HG02973 (cell line): ENCODE data around the gene DNMBP.
"Not testable (repeated sequence)": the region's sequence is repeated elsewhere in the genome, so short reads cannot be mapped to it uniquely, and the experiment has no call there.

ENCODE experiments used
- ATAC-seq: cut with Tn5 transposase; IDR thresholded peaks from one replicate; pipeline ENCODE4 v1.9.1; 2021; ENCODE audit warnings: moderate library complexity; ENCODE audit not compliant: unreplicated experiment

Gene DNMBP

DNA sequence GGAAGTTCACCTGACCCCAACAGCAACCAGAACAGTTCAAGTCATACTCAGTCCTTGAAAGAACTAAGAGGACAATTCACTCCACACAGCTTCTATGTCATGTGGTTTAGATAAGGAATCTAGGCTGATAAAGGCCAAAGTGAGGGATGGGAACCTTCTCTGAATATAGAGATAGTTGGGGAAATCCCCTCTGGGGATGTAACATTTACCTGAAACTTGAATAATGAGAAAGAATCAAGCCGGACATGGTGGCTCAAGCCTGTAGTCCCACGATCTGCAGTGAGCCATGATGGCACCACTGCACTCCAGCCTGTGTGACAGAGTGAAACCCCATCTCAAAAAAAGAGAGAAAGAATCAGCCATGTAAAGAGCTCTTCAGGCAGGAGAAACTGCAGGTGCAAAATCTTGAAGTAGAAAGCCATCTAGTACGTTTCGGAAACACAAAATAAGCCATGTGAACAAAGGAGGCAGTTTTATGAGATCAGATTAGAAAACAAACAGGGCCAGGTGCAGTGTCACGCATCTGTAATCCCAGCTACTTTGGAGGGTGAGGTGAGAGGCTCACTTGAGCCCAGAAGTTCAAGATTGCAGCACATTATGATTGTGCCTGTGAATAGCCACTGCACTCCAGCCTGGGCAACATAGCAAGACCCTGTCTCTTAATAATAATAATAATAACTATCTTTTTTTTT lies 4.5 kb upstream of the DNMBP start:
- ATAC-seq = peak; percentile 63

DNA sequence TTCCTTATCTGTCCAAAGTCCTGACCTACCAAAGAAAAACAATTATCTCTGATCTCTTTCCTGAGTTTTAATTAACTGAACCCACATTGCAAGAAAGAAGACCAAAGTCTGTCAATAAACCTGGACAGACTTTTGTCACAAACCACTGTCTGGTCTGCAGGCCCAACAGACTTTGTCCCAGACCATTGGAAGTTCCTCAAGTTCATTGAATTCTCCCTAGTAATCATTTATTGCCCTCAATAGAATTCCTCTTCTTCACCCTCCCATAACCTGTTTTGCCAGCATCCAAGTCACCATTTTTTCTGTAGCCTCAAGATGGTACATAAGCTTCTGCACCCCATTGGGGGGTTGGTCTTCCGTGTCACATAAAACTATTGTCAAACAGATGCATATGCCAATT lies 3.9 kb upstream of the DNMBP start:
- no peak for ATAC-seq

DNA sequence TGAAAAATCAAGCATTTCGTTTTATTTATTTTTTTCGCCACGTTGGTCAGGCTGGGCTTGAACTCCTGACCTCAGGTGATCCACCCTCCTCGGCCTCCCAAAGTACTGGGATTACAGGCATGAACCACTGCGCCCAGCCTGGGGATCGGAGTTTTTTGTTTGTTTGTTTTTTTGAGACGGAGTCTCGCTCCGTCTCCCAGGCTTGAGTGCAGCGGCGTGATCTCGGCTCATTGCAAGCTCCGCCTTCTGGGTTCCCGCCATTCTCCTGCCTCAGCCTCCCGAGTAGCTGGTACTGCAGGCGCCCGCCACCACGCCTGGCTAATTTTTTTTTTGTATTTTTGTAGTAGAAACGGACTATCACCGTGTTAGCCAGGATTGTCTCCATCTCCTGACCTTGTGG lies 2.2 kb upstream of the DNMBP start:
- ATAC-seq = not testable (repeated sequence)

DNA sequence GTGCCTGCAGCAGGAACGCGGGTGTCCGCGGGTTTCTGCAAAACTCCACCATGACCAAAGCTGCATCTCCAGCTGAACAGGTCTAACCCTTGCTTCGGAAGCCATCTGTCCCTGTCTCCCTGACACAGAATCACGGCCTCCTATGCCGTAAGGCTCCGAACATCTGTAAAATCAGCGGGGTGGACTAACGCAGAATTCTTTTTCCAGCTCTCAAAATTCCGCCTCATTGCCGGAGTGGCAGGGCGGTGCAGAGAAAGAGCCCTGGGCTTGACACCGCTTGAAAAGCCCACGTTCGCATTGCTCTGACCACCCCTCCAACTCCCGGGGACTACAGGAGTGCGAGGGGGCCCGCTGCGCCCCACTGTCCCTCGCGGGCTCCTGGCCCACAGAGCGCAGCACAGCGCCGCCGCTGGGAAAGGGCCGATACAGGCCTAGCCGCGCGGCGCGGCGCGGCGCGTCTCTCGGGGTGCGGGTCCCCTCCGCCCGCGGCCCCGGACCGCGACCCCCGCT lies 409 bp downstream of the DNMBP start:
- ATAC-seq = peak; percentile 49

DNA sequence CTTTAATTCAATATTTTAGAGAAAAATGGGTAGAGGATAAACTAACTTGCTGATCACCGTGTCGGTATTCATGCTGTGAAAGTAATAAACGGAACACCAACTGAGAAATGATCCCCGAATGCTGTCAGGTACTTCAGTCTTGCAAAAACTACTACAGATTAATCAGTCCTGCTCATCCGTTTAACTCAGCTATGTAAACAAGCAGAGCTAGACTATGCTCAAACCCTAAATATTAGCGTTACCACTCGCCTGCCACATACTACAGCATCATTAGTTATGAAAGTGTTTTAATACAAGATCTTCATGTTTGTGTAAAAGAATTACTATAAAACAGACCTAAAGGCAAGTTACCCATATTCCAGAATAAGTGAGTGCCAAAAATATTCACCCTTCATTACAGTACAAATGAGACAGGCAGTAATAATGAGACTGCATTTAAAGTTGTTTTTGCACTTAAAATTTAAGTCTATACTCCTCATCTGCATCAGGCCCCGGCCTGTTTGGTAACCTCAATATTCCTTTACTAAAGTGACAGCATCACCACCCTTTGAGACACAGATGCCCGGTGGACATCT lies 952 bp downstream of the DNMBP start:
- no peak for ATAC-seq

DNA sequence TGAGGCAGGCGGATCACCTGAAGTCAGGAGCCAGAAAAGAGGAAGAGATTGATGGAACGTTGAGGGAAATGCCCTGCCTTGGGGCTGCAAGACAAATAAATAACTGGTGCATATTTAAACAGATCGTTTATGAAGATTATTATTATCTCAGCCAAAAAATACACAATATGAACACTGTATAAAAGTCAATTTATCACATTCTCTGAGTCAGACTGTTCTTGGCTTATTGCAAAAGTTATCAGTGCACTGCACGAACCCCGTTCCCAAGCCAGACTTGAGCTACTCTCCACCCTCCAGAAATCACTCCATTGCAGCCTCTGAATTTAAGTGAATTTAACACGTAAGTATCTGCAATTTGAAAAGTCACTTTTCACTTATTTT lies 1.6 kb downstream of the DNMBP start:
- no peak for ATAC-seq

DNA sequence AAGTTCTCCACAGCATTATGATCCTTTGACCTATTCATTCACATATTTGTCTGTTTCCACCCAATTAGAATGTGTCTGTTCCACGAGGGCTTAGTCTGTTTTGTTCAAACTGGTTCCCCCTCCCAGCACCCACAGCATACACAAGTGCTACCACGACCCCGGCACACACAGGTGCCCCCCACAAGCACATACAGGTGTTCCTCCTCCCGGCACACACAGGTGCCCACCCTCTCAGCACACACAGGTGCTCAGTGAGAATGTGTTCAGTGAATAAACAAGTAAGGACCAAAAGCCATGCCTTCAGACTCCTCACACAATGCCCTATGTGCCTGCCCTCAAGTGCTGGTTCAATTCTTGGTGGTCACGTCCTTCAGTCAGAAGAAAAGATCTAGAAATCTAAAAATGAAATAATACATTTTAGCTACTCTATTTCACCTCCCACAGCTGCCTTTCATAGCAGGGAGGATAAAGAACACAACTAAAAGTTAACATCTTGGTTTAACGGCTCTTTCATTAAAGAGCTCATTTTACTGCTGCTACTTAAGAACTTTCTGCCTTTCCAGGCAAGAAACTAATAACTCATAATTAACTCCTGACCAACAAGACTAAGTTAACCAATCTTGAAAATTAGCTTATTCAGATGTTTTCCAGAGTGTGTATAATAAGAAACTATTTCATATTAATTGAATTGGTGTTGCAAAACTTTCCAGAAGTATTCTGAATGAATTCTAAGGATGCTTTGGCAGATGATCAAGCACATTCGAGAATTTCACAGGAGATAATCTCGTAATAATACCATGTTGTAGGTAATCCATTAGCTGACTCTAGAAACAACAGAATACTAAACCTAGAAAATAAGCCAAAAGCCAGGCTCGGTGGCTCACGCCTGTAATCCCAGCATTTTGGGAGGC lies 2.3 kb downstream of the DNMBP start:
- ATAC-seq = no peak

DNA sequence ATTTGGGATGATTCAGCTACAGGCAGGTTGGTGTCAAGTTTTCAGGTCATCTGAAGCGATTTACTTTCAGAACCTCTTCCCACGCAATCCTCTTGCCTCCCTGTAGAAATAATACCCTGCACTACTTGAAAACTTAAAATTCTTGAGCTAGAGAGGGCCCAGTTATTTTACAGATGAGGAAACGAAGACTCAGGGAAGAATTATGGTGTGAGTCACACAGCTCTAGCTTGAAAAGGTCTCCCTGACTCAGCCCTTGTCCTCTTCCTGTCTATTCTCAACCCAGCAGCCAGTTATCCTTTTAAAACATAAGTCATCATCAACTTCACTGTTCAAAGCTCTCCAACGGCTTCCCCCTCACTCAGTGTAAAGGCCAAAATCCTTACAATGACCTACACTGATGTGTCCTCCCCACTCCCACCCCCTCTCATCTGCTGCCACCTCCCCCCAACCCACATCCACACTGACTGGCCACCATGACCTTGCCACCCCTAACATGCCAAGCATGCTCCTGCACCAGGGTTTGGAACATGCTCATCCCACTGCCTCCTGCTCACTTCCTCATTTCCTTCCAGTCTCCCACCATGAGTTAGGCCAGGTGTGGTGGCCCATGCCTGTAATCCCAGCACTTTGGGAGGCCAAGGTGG lies 3.4 kb downstream of the DNMBP start:
- ATAC-seq = no peak

DNA sequence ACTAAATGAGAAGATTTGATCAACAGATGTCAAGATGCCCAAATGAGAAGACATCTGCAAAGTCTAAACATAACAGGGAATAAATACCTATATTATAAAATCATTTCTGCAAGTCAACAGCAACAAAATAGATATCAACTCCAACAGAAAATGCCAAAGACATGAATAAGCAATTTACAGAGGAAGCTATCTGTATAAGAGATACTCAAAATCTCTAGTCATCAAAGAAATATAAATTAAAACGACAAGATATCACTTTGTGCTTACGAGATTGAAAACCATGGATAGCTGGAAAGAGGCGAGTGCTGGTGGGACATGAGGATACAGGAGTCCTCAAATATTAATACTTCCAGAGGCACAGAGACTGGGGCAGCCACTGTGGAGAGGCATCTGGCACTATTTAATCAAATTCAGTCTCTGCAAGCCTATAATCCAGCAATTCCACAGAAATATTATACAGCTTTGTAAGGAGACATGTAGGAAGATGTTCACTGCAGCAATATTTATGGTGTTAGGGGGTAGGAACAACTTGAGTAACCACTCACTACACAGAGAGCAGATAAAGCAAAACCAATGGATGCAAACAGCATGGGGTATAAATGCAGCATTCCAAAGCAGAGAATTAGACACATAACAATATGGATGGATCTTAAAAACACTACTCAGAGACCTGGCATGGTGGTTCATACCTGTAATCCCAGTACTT lies 4.8 kb downstream of the DNMBP start:
- no peak for ATAC-seq

DNA sequence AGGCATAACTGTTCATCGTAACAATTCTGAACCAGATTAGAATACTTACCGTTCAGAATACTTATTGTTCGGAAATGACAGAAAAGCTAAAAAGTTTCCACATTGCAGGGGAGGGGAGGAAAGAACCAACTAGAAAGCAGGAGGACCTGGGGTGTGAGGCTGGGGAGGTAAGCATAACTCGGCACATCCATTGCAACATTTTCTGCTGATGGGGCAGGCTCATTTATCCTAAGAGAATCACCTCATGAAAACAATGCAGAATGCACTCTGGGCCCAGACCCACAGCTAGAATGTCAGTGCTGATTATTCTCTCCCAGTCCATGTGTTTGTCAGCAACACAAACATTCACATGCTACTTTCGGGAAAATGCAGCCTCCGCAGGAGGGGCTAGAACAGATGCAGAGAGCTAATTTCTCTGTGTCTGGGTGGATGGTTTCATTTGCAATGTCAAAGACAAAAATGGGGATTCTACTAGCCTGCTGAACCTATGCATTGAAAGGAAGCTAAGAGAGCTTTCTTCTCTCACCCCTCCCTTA lies 9.6 kb downstream of the DNMBP start:
- no peak for ATAC-seq

DNA sequence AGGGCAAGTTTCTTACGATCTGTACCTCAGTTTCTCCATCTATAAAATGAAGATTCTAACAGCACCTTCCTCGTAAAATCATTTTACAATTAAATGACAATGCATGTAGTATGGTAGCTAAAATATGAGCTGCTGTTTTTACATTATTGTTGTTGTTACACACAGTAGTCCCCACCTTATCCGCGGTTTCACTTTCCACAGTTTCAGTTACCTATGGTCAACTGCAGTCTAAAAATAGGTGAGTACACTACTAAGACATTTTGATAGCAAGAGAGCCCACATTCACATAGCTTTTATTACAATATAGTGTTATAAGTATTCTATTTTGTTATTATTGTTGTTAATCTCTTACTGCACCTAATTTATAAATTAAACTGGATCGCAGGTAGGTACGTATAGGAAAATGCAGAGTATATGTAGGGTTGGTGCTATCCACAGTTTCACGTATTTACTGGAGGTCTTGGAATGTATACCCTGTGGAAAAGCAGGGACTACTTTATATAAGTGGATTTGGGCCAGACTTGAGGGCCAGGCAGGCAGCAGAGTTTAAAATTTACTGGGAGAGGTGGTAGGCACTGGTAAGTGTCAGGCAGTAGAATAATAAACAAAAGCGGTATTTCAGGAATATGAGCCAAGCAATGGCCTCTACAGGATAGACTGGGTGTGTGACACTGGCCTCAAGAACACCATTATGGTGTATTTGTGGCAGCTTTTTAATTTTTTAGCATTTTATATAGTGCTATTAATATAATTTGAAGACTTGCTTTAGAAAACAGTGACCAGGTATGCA lies 10.2 kb downstream of the DNMBP start:
- no peak for ATAC-seq

DNA sequence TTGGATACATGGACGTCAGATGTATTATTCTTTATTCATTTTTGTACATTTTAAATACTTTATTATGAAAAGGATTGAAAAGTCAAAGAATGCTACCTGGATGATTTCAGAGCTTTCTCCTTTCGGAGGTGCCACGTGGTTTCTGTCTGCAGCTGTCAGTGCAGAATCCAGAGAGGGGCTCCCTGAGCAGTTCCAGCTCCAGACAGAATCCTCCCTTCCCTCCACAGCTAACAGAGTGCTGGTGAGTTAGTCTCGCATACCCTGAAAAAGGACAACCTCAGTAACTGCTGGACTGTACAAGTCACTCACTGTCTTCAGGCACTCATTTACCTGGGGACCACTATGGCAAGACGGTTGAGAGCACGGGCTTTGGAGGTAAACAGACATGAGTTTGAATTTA lies 10.9 kb downstream of the DNMBP start:
- ATAC-seq = no peak

DNA sequence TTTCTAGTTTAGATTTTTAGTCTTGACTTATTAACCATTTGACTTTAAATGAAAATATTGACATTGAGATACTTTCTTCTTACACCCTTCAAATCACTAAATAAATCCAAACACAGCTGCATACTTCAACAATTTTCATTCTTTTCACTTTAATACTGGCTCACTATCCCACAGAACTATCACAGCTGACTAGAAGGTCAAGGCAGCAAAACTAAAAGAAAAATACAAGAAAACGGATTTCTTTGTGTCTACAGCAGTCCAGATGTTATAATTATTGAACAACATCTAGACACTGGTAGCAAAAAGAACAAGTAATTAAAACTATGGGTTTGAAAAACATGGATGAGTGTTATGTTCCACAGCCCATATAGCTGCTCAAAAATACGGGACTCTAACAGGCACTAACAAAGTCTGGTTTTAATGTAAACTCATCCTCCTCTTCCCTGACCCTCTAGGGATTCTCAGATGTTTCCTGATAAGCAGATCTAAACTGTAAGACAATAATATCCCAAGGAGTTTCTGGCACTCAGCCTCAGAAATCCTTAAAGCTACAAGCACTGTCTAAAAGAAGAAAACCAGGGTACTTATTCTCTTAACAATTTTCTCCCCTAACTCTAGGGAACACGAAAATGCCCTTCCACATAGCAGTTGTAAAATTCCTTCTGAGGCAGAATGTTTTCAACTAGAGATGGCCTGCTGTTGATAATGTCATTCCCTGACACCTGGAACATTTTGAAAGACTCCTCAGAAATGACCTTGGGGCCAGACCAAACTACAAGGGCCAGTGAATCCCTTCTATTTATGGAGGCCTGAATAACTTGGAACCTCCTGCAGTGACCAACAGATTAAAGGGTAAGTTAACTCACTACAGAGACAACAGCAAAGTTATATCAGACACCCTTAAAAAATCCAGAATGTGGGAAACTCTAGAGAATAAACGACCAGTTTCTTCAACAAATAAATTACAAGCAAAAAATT lies 12.8 kb downstream of the DNMBP start:
- no peak for ATAC-seq

DNA sequence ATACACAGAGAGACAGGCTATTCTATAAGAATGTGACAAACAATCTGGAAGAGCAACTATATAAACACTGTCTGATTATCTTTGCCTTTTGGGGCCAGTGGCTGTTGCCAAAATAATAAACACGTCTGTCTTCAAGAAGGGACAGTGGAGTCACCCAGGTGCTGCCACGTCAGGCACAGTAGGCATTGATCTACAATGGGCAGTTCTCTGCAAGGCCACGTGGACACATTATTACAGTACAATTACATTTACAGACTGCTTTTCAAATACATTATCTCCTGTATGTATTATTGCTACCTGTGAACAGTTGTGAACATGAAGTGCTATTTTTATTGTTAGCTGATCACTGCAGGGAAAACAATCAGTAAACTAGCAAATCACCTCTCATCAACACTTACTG lies 14.0 kb downstream of the DNMBP start:
- no peak for ATAC-seq

DNA sequence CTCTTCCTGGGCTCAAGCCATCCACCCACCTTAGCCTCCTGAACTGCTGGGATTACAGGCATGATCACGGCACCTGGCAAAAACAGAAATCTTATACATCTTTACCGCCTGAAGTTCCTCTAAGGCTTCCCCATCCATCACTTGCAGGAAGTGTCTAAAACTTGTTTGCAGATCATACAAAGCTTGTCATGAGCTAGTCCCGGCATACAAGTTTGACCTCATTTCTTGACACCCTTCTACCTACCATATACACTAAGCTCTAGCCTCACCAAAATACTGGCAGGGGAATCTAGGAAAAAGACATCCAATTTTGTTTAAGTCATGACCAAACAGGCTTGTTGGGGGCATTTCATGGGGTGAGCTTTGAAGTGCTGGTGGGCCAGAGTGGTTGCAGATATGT lies 14.5 kb downstream of the DNMBP start:
- no peak for ATAC-seq

DNA sequence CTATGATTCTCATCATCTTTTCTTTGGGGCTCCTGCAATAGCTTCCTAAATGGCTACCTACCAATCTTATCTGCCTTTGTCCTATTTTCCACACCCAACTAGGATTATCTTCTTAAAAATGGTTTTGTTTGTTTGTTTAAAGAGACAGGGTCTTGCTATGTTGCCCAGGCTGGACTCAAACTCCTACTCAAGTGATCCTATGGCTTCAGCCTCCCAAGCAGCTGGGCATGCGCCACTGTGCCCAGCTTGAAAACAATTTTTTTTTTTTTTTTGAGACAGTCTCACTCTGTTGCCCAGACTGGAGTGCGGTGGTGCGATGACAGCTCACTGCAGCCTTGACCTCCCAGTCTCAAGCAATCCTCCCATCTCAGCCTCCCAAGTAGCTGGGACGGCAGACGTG lies 14.9 kb downstream of the DNMBP start:
- no peak for ATAC-seq

DNA sequence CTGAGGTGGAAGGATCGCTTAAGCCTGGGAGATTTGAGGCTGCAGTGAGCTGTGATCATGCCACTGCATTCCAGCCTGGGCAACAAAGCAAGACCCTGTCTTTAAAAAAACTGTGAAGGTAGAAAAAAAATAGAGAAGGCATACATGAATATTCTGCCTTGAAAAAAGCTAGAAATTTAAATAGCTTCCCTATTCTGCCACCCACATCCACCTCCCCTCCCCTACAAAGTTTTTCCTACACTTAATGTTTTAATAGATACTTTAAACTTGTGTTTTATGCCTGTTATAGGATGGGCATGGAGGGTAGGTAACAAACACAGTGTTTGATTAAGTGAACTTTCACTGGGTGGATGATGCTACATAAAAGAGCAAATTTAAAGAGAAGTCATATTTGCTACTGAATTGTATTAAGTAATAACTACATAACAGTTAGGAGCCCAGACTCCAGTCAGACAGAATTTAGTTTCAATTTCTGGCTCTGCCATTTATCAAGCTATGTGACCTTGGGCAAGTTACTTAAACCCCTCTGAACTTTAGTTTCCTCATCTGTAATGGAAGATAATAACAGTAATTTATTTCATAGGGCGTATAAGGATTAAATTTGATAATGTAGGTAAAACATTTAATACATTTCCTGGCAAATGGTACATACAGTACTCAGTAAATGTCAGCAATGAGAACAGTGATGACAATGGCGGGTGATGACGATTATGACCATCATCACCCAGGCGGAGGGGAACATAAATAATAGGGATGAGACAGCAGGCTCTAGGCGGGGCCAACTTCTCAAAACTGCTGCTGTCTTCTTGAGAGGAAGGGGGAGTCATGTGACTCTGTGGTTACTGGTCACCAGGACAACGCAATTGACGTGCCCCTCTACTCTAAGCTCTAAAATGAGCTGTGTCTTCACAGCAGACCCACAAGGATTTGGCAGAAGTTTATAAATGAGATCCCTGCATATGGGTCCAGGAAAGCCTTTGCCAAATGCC lies 15.8 kb downstream of the DNMBP start:
- peak; percentile 91 for ATAC-seq
